Neural crest cell (in vitro differentiated cells): ENCODE data around the gene CA10. TPM values are rescaled to one million over a fixed set of nuclear protein-coding genes. Genes with fewer than 3 reads are reported as not detected.
A peak's percentile ranks its signal among the peaks of the same experiment; 100 is the strongest.

Experiments used
- DNase-seq: peaks from one replicate; pipeline ENCODE4 v3.0.0; 2021; ENCODE audit warnings: low read depth, mixed read lengths, low spot score
- H3K27ac Mint-ChIP-seq: one replicate; pipeline ENCODE4 v1.8.0; 2021; ENCODE audit warnings: mild to moderate bottlenecking, mixed read lengths; ENCODE audit not compliant: unreplicated experiment
- H3K27me3 Mint-ChIP-seq: 2 replicates; pipeline ENCODE4 v1.8.0; 2021; ENCODE audit warnings: low read depth, mild to moderate bottlenecking, mixed read lengths
- H3K36me3 Mint-ChIP-seq: 2 replicates; pipeline ENCODE4 v1.8.0; 2021; ENCODE audit warnings: low read depth, mild to moderate bottlenecking, mixed read lengths
- H3K4me1 Mint-ChIP-seq: 2 replicates; pipeline ENCODE4 v1.8.0; 2021; ENCODE audit warnings: mixed read lengths
- H3K4me3 Mint-ChIP-seq: one replicate; pipeline ENCODE4 v1.8.0; 2021; ENCODE audit warnings: mild to moderate bottlenecking, mixed read lengths
- H3K9me3 Mint-ChIP-seq: 2 replicates; pipeline ENCODE4 v1.8.0; 2021; ENCODE audit warnings: mixed read lengths
- CTCF ChIP-seq: fragments of 200-600 bp; sonication (generic); conservative IDR thresholded peaks from 2 replicates; pipeline ENCODE4 v1.5.0; 2021; ENCODE audit warnings: antibody characterized with exemption, mild to moderate bottlenecking
- total RNA-seq: library from RNA; stranded (reverse); gene quantifications from 2 replicates; pipeline ENCODE4 v1.2.1, GENCODE V29; 2021

Gene CA10
- total RNA-seq, 1 donor from 2014 or later, result not detected

GRCh38 chr17:51860954-51861561 is 297.5 kb downstream of the CA10 start:
- Mint-ChIP-seq H3K4me1 (no peaks in the 10 kb centered on the region), H3K4me3 (no peak overlapping the region), H3K27me3 (peaks cover 65% of the 10 kb centered on the region), H3K9me3 (no peaks in the 10 kb centered on the region), H3K36me3 (no peaks in the 10 kb centered on the region), H3K27ac (no peak overlapping the region)
- DNase-seq, result peak; percentile 60
- peak; percentile 78 for TF ChIP-seq CTCF

- no peak overlapping the region for H3K27ac Mint-ChIP-seq
- no peak for DNase-seq
Measured at GRCh38 chr17:51857052-51857597, 301.4 kb downstream of the CA10 start.

GRCh38 chr17:51855806-51856205 is 302.7 kb downstream of the CA10 start:
- no peak overlapping the region for H3K4me3 Mint-ChIP-seq
- H3K27ac Mint-ChIP-seq, result no peak overlapping the region
- no peaks in the 10 kb centered on the region for H3K9me3 Mint-ChIP-seq
- H3K4me1 Mint-ChIP-seq, result no peaks in the 10 kb centered on the region
- no peak for DNase-seq
- H3K36me3 Mint-ChIP-seq, result no peaks in the 10 kb centered on the region
- peaks cover 72% of the 10 kb centered on the region for H3K27me3 Mint-ChIP-seq
- TF ChIP-seq CTCF, result no peak

More at GRCh38 chr17:51857052-51857597, 301.4 kb downstream of the CA10 start:
- peaks cover 71% of the 10 kb centered on the region for H3K27me3 Mint-ChIP-seq
- no peaks in the 10 kb centered on the region for H3K4me1 Mint-ChIP-seq
- no peak overlapping the region for H3K4me3 Mint-ChIP-seq
- H3K36me3 Mint-ChIP-seq, result no peaks in the 10 kb centered on the region
- peak; percentile 15 for TF ChIP-seq CTCF
- no peaks in the 10 kb centered on the region for H3K9me3 Mint-ChIP-seq

- no peaks in the 10 kb centered on the region for H3K9me3 Mint-ChIP-seq
- no peaks in the 10 kb centered on the region for H3K4me1 Mint-ChIP-seq
- TF ChIP-seq CTCF, result no peak
- H3K27ac Mint-ChIP-seq, result no peak overlapping the region
- no peaks in the 10 kb centered on the region for H3K36me3 Mint-ChIP-seq
- DNase-seq, result no peak
- H3K4me3 Mint-ChIP-seq, result no peak overlapping the region
- H3K27me3 Mint-ChIP-seq, result peaks cover 72% of the 10 kb centered on the region
Measured at GRCh38 chr17:51853857-51854256, 304.7 kb downstream of the CA10 start.

GRCh38 chr17:51852603-51853002 is 305.9 kb downstream of the CA10 start:
- no peak for TF ChIP-seq CTCF
- Mint-ChIP-seq H3K27ac (no peak overlapping the region), H3K4me1 (no peaks in the 10 kb centered on the region), H3K27me3 (peaks cover 65% of the 10 kb centered on the region), H3K9me3 (no peaks in the 10 kb centered on the region), H3K36me3 (no peaks in the 10 kb centered on the region), H3K4me3 (no peak overlapping the region)
- DNase-seq, result no peak
